Left colon (tissue), 2 donors: ENCODE results near the gene SH2D2A. TPM values are rescaled to one million over a fixed set of nuclear protein-coding genes. Genes with fewer than 3 reads are reported as not detected.

Experiments
- ATAC-seq: fragments of 200-7000 bp; cut with Tn5 transposase; one replicate; pipeline ENCODE4 v1.9.1; 2020; ENCODE audit warnings: mild to moderate bottlenecking, moderate library complexity
- DNase-seq, 2 donors: peaks; one replicate each; pipeline ENCODE4 v3.0.0-alpha.2; 2020
- intact Hi-C, 2 donors: fragments of 100-400 bp; cut with DNase I in 1 of 2; cut with micrococcal nuclease in 1 of 2; formaldehyde crosslinking; loops; one replicate each; pipeline versions ENCODE4 v1.11.2 to v1.14.0; 2022; cut with DNase I, micrococcal nuclease
- long read RNA-seq: library from polyadenylated mRNA; unstranded; transcript quantifications from one replicate; pipeline ENCODE4 v2.0.0, GENCODE V29; 2021
- total RNA-seq, 2 donors: library from RNA; stranded (reverse); fragmentation: NEBNext Ultra II Directional; extraction: Animal tissue kit (Norgen Biotek cat#: 25700); gene quantifications; one replicate each; pipeline ENCODE4 v1.2.1, GENCODE V29; 2021
- donor health status: DM: no; HTN: no; CAD: no.
- donor health status: DM: yes; HTN: yes; CAD: no.

SH2D2A gene
- 1 to 10 TPM; 1.4 to 2.4 TPM for total RNA-seq
- long read RNA-seq = 0 reads

DNA sequence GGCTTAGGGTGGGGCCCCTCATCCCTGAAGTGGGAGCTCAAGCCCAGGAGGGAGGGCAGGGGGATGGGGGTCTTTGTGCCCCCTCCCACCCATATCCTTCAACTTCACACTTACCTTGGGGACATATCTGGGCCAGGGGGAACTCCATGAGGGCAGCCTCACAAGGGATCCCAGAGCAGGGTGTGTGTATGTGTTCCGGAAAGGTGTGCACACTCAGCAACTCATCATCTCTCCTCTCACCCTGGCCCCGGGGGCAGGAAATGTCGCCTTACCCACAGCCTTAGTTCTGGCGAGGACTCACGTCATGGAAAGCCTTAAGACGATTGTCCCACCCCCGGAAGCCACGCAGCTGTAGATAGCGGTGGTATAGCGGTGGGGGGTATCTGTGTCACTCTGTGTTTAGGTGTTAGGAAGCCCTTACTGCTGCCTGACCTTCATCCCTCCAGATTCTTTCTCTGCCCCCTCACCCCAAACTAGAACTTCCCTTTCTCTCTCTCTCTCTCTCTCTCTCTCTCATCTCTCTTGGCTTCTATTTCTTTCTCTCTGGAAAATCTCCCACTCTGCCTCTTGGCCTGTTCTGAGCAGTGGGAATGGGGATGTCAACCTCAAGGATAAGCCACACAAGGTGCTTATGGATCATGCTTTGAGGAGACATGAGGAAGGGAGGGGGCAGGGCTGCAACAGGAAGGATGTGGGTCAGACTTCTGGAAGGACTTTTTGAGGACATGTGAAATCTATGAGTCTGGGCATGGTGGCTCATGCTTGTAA lies at the start of gene SH2D2A:
Gene SH2D2A (minus strand): TSS at position 288 of the 768 bp plus-strand sequence. CDS start 140 bp downstream, at position 148.
- intact Hi-C loops = no loop called here
- no peak for ATAC-seq
- peak; percentile 55 to 63 for DNase-seq

DNA sequence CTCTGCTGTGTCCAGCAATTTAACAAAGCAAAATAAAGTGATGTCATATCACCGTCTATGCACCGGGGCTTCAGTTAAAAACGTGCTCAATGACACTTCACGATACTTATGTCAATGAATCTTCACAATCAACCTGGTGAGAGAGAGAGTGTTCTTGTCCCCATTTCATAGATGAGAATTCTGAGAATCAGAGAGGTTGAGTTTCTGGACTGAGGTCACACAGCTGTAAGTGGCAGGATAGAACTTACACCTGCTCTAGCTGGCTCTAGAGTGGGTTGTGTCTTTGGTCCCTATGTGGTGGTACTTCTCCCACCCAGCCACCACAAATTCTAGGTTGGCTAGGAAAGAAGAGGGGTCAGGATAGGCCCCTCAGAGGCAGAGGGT lies 49.2 kb upstream of the SH2D2A start:
- DNase-seq (no peak), ATAC-seq (no peak)
- intact Hi-C loops = loop anchor here in 1 of 2 donors (10.0 kb wide), 1 partner anchor 71 kb away; no protein-coding TSS in a partner anchor

DNA sequence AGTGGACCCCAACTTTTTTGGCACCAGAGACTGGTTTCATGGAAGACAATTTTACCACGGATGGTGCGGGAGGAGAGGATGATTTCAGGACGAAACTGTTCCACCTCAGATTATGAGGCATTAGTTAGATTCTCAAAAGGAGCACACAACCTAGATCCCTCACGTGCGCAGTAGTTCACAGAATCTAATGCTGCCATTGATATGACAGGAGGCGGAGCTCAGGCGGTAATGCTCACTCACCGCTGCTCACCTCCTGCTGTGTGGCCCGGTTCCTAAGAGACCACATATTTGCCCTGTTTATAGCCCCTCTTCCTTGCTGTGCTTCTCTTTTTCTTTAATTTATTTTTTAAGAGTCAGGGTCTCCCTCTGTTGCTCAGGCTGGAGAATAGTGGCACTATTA lies 48.6 kb upstream of the SH2D2A start:
- intact Hi-C loops = loop anchor here in 1 of 2 donors (10.0 kb wide), 1 partner anchor 70 kb away; no protein-coding TSS in a partner anchor
- DNase-seq = no peak
- ATAC-seq = no peak

DNA sequence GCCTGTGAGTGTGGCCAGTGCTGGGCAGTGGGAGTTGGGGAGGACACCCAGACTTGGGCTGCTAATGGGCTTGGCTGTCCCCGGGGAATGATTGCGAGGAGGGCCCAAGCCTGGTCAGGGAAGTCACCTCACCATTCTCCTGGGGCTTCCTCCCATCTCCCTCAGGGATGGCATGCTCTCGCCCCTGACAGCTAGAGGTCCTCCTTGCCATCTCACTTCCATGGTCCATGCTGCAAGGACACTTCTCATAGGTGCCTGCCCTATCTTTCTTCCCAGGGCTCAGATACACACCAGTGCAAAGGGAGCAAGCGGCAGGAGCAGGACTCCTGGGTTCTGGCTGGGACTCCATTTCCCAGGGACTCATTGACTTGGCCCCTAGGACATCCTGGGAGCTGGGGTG lies 48.1 kb upstream of the SH2D2A start:
- intact Hi-C loops = loop anchor here in 1 of 2 donors (10.0 kb wide), 1 partner anchor 70 kb away; no protein-coding TSS in a partner anchor
- no peak for DNase-seq
- ATAC-seq = no peak

DNA sequence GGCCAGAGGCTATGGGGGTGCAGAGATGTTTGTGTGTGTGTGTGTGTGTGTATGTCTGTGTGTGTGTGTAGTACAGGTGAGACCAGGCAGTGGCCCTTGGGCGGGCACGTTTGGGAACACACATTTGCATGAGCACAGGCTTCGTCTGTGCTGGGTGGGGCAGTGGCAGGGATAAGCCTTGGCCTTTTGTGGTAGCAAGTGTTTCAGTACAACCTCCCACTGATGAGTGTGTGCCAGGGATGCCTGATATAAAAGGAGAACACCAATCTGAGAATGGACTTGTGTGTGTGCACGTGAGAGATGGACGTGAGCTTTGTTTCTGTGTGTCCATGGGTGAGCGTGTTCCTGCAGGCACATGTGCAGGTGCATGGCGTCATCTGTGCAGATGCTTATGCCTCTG lies 47.0 kb upstream of the SH2D2A start:
- DNase-seq = no peak
- no peak for ATAC-seq
- intact Hi-C loops = loop anchor here in 1 of 2 donors (10.0 kb wide), 1 partner anchor 69 kb away; no protein-coding TSS in a partner anchor

DNA sequence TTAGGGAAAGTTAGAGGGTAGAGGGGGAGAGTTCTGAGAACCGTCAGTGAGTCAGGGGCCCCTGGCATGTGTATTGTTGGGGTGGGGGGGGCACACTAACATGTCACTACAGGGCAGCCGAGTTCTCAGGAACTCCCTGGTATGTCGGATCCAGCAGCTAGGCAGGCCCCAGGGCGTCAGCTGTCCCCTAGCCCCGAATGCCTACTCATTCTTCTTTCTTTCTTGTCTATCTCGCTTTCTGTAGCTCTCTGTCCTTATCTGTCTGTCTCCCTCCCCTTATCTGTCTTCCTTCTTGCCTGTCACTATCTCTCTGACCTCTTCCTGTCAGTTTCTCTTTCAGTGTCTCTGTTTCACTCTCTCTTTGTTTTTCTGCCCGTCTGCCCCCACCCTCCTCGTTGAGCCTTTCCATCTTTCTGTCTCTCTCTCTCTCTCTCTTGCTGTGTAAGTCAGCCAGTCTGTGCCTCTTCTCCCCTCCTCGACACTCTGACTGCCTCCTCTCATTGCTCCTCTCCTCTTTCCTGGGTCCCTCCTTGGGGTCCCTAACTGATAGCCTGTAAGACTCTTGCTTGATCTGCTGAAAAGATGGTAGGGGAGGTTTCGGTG lies 46.5 kb upstream of the SH2D2A start:
- no peak for ATAC-seq
- no peak for DNase-seq
- intact Hi-C loops = loop anchor here in 1 of 2 donors (10.0 kb wide), 1 partner anchor 68 kb away; no protein-coding TSS in a partner anchor

DNA sequence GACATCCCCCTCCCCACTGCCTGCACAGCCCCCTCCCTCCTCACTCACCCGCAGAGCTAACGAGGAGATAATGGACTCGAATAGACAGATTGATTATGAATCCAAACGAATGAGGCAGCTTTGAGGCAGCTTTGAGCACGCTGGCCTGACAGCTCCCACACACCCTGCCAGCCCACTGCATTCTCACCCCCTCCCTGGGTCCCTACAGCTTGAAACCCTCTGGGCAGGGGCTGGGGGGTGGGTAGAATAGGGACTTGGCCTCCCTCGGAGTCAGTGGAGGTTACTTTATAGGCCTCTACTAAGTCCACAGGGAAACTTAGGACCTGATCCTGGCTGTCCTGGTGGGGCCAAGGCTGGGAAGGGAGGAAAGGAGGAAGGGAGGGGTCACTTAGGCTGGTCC lies 45.9 kb upstream of the SH2D2A start:
- intact Hi-C loops = loop anchor here in 1 of 2 donors (10.0 kb wide), 1 partner anchor 68 kb away; no protein-coding TSS in a partner anchor
- no peak for DNase-seq
- ATAC-seq = no peak

DNA sequence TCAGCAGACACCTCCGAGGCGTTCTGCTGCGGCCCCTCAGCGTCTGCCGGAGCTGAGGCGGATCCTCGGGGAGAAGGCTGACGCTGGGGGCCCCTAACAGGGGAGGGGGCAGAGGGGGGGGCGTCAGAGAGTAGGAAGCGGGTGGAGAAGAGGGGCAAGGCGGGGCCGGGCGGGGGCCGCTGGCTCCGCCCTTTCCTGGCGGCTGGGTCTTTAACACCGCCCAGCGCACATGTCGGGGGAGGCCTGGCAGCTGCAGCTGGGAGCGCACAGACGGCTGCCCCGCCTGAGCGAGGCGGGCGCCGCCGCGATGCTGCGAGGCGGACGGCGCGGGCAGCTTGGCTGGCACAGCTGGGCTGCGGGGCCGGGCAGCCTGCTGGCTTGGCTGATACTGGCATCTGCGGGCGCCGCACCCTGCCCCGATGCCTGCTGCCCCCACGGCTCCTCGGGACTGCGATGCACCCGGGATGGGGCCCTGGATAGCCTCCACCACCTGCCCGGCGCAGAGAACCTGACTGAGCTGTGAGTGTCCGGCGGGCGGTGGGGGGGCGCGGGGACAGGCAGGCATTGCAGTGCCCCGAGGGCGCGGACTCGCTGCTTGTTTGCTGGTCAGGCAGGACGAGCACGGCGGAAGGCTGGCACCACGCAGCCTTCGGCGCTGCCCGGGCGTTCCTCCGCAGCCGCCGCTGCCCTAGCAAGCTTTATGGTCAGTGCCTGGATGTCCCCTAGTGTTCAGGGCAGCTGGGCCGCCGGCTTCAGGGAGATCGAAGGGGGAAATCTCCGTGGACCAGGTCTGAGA lies 44.2 kb upstream of the SH2D2A start, which contains the start of gene NTRK1:
Gene NTRK1 (plus strand): TSS at position 238 of the 796 bp plus-strand sequence. CDS start 70 bp downstream, at position 308.
- ATAC-seq (peak; percentile 58), DNase-seq (peak in 1 of 2 donors; percentile 34)
- intact Hi-C loops = loop anchor here in 1 of 2 donors (10.0 kb wide), 1 partner anchor 66 kb away; no protein-coding TSS in a partner anchor

DNA sequence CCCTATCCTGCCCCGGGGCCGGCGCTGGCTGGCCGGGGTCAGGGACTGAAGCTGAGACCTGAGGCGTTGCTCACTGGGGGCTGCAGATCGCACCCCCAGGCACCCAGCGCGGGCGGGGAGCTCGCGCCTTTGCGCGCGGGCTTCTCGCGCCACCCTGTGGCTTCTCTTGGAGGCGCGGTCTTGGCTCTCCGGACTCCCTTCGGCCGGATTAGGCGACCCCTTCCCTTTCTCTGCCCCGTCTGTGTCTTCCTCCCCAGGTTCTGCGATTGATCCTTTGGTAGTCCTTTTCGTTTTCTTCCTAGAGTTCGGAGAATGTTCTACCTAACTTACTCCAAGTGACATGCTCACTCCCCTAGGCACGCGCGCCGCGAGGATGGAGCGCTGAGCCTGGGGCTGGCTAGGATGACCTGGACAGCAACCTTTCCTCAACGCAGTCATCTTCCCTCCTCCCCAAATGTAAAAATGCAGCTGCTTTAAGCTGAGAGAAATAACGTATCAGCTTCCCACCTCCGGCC lies 43.5 kb upstream of the SH2D2A start:
- DNase-seq (peak in 1 of 2 donors; percentile 48), ATAC-seq (peak; percentile 78)
- intact Hi-C loops = loop anchor here in 1 of 2 donors (10.0 kb wide), 1 partner anchor 65 kb away; no protein-coding TSS in a partner anchor

DNA sequence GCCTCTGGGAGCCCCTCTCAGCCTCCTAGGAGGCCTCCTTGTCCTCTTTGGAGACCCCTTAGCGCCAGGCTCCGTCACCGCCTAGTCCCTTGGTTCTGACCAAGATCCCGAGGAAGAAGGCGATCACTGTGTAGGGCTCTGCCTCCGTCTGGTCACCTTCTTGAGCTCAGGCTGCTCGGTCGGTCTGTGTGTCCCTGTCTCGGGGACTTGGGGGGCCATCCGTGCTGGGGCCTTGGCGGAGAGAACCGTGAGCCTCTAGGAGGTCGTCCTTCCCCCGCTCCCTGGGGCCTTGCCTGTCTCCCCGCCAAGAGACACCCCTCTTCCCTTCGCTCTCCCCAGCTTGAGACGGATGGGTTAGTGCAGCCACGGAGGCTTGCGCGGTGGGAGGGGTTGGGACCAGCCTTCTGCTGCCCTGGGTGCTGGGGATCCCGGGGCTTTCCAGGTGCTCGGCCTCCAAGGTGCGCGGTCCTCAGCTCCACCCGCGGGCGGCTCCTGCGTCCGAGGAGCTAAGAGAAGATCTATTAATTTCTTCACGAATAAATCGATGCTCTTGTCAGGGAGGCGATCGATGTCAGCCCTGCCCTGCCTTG lies 43.0 kb upstream of the SH2D2A start:
- ATAC-seq (peak; percentile 29), DNase-seq (peak in 1 of 2 donors; percentile 14)
- intact Hi-C loops = loop anchor here in 1 of 2 donors (10.0 kb wide), 1 partner anchor 65 kb away; no protein-coding TSS in a partner anchor

DNA sequence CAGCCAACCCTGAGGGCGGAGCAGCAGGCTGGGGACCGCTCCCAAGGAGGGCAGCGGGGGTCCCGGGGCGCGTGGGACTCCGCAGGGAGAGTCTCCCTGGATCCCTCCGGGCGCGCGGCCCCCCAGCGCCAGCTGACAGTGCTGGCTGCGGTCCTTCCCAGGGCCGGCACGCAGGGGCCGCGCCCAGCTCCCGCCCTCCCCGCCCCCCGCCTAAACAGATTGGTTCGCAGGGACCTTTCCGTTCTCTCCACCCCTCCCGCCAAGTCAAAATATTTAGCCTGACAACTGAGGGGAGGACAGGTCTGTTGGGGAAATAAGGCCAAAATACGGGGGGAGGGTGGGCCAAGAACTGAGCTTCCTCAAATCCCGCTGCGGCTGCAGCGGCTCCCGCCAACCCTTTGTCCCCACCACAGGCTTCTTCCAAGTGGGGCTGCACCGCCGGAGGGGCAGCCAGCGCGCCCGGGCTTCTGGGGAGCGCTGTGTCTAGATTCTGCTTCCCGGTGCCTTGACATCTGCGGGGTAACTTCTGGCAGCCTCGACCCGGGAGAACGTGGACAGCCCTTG lies 42.4 kb upstream of the SH2D2A start, which contains the start of gene INSRR:
Gene INSRR (minus strand): TSS at position 159 of the 564 bp plus-strand sequence. CDS start 496 bp downstream, outside the sequence.
- intact Hi-C loops = no loop called here
- DNase-seq = no peak
- ATAC-seq = no peak

DNA sequence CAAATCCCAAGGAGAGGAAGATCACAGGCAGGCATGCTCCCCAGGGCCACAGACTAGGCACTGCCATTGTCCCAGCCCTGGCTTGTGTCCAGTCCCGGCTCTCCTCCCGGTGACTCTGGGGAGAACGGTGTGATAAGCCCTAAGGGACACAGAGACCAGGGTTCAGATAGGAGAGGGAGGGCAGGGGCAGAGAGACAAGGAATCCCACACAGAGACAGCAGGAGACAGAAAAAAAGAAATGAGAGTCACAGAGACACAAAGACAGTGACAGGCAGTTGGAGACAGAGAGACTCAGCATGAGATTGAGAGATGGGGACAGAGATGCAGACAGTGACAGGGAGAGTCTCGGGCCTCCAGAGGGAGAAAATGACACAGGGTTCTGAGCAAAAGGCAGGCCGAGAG lies 41.9 kb upstream of the SH2D2A start:
- no peak for DNase-seq
- no peak for ATAC-seq
- intact Hi-C loops = no loop called here

DNA sequence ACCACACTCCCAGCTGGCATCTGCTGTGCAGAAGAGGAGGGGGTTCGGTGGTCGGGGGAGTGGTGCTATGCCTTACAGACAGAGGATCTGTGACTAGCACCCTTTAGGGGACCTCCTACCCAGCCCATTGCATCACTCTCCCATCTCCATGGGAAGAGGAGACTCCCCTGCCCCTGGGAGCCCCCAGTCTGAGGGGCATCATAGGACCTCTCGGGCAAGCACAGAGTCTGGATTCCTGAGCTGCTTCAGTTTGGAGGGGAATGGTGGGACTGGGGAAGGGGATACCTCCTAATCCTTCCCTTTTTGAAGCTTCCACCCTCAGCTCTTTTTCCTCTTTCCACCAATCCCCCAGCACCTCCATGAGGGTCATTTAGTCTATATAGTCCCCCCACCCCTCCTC lies 40.9 kb upstream of the SH2D2A start:
- ATAC-seq = no peak
- intact Hi-C loops = no loop called here
- no peak for DNase-seq

DNA sequence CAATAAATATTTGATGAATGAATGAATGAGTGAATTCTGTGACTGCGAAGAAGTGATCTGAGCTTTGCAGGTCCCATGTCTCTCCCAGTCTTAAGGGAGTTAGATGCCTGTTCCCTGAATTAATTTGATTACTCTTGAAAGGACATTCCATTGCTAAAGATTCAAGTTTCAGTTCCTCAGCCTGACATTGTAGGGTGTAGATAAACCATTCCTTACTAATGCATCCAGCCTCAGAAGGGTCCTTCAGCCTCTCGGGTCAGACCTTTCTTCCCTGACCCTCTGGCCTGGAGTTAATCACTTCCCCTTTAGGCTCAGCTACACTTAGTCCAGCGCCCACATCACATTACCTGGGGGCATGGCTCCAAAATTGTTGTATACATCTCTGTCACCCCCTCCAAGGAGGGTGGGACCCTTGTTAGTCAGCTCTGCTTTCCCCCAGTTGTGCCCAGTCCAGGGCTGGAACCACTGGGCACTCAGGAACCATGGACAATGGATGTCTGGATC lies 39.7 kb upstream of the SH2D2A start:
- ATAC-seq (no peak), DNase-seq (no peak)
- intact Hi-C loops = no loop called here

DNA sequence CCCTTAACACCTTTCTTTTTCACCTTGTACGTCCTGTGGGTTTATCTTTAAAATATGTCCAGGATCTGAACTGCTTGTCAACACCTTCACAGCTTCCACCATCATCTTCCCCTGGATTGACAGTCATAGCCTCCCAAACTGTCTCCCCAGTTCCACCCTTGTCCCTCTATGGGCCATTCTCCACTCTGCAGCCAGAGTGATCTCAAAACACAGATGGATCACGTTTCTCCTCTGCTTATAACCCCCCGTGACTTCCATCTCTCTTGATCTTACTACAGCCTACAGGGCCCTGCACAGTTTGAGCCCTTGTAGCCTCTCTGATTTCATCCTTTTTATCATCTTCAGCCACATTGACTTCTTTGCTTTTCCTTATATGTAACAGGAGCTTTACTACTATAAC lies 38.0 kb upstream of the SH2D2A start:
- DNase-seq = no peak
- no peak for ATAC-seq
- intact Hi-C loops = no loop called here

DNA sequence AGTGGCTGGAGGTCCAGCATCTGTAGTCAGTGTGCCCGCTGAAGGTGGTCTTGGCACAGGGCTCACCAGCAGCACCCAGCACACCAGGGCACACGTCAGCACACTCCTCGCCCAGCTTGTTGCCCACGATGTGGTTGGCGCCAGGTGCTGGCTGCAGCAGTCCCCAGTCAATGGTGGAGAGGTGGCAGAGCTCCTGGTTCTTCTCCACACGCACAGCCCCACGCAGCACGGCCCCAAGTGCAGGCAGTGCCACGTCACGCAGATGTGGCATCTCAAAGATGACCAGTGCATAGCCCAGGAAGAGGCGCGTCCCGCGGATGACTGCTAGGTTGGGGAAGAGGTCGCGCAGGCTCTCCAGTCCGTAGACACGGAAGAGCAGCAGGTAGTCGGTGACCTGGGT lies 37.1 kb upstream of the SH2D2A start:
- ATAC-seq (no peak), DNase-seq (no peak)
- intact Hi-C loops = no loop called here

DNA sequence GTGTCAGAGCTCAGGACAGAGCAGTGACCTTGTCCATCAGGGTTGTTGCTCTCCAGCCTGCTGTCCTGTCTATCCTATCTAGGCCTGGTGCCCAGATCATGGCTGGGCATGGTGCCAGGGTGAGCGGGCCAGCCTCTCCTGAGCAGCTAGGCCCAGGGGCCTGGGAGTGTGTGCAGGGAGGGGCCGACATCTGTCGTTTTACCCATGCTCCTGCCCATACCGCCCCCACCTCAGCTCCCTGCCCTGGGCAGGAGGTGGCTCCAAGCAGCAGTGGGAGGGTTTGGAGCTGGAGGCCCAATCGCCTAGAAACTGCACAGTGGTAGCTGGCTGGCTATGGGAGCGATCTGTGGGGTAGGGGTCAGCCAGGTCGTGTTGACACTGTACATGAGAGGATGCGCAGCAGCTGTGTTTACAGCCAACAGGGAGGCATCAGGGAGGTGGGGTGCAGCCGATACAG lies 35.8 kb upstream of the SH2D2A start:
- DNase-seq (peak in 1 of 2 donors; percentile 58), ATAC-seq (peak; percentile 76)
- intact Hi-C loops = no loop called here
